ENCODE data around the gene APBA2. TPM values are rescaled to one million over a fixed set of nuclear protein-coding genes. Genes with fewer than 3 reads are reported as not detected.
"Not testable (repeated sequence)": the region's sequence is repeated elsewhere in the genome, so short reads cannot be mapped to it uniquely, and the experiment has no call there.

The APBA2 gene
- total RNA-seq: 1 to 10 TPM; 1.3 to 7.0 (median 2.4) TPM

- H3K27ac ChIP-seq: no peak within 1 kb of the TSS
- no peak for TF ChIP-seq POLR2AphosphoS5 (IDR thresholded peaks at IDR 0.05)
- TF ChIP-seq POLR2A (IDR thresholded peaks at IDR 0.05): no peak
- TF ChIP-seq EP300 (IDR thresholded peaks at IDR 0.05): no peak
- no peak for TF ChIP-seq CTCF (IDR thresholded peaks at IDR 0.05)
- no peak for DNase-seq (ENCODE audit: low spot score in 2 of 2)
- no peaks in the 10 kb centered on the region for H3K36me3 ChIP-seq
- H3K27me3 ChIP-seq: peaks cover 47% of the 10 kb centered on the region
- H3K9me3 ChIP-seq: no peaks in the 10 kb centered on the region
- peaks cover 19% of the 10 kb centered on the region for H3K4me1 ChIP-seq
- WGBS: under 1% methylated on average over 37 of the region's 109 CpGs
- peak within 1 kb of the TSS; percentile 60 for H3K4me3 ChIP-seq
These were observed at the start of gene APBA2 for GRCh38 chr15:28885630-28886430. APBA2 (plus strand) TSS chr15:28885974; CDS start chr15:29053885, 167,911 bp downstream.

- H3K36me3 ChIP-seq; H3K4me1 ChIP-seq; H3K27ac ChIP-seq; DNase-seq (ENCODE audit: low spot score in 2 of 2); H3K9me3 ChIP-seq; H3K27me3 ChIP-seq; H3K4me3 ChIP-seq: not testable (repeated sequence)
- no CpG with 5 or more reads among the region's 9 CpGs for WGBS
These were observed 45.5 kb upstream of the APBA2 start for GRCh38 chr15:28840285-28840684.

- not testable (repeated sequence) for DNase-seq (ENCODE audit: low spot score in 2 of 2); H3K4me3 ChIP-seq; H3K27me3 ChIP-seq; H3K27ac ChIP-seq; H3K9me3 ChIP-seq; H3K4me1 ChIP-seq; H3K36me3 ChIP-seq
- WGBS: 82% methylated on average over 11 of the region's 11 CpGs
These were observed 43.6 kb upstream of the APBA2 start for GRCh38 chr15:28842210-28842609.

GRCh38 chr15:28843520-28843919 is 42.3 kb upstream of the APBA2 start:
- WGBS: 91% methylated on average over 12 of the region's 12 CpGs
- not testable (repeated sequence) for H3K9me3 ChIP-seq; H3K36me3 ChIP-seq; H3K27me3 ChIP-seq; H3K4me3 ChIP-seq; H3K4me1 ChIP-seq; H3K27ac ChIP-seq; DNase-seq (ENCODE audit: low spot score in 2 of 2)

GRCh38 chr15:28844147-28844546 is 41.6 kb upstream of the APBA2 start:
- H3K36me3 ChIP-seq; H3K27me3 ChIP-seq; H3K4me3 ChIP-seq; H3K27ac ChIP-seq; H3K4me1 ChIP-seq; DNase-seq (ENCODE audit: low spot score in 2 of 2); H3K9me3 ChIP-seq: not testable (repeated sequence)
- WGBS: 78% methylated on average over 14 of the region's 14 CpGs

- H3K4me1 ChIP-seq; H3K9me3 ChIP-seq; H3K27me3 ChIP-seq; H3K27ac ChIP-seq; H3K36me3 ChIP-seq; H3K4me3 ChIP-seq; DNase-seq (ENCODE audit: low spot score in 2 of 2): not testable (repeated sequence)
- WGBS: 62% methylated on average over 5 of the region's 5 CpGs
These were observed 38.5 kb upstream of the APBA2 start for GRCh38 chr15:28847247-28847646.

GRCh38 chr15:28847959-28848358 is 37.8 kb upstream of the APBA2 start:
- H3K4me3 ChIP-seq; H3K36me3 ChIP-seq; H3K27ac ChIP-seq; DNase-seq (ENCODE audit: low spot score in 2 of 2); H3K9me3 ChIP-seq; H3K27me3 ChIP-seq; H3K4me1 ChIP-seq: not testable (repeated sequence)
- WGBS: 75% methylated on average over 9 of the region's 9 CpGs

GRCh38 chr15:28848521-28848920 is 37.3 kb upstream of the APBA2 start, which contains the start of gene GOLGA6L7:
GOLGA6L7 (minus strand) TSS chr15:28848644; CDS start chr15:28848549, 95 bp downstream.
- DNase-seq (ENCODE audit: low spot score in 2 of 2); H3K9me3 ChIP-seq; H3K27me3 ChIP-seq; H3K27ac ChIP-seq; H3K4me3 ChIP-seq; H3K4me1 ChIP-seq; H3K36me3 ChIP-seq: not testable (repeated sequence)
- WGBS: 95% methylated on average over 13 of the region's 13 CpGs

- H3K27me3 ChIP-seq; H3K36me3 ChIP-seq; H3K9me3 ChIP-seq; DNase-seq (ENCODE audit: low spot score in 2 of 2); H3K4me3 ChIP-seq; H3K4me1 ChIP-seq; H3K27ac ChIP-seq: not testable (repeated sequence)
- 95% methylated on average over 6 of the region's 17 CpGs for WGBS
These were observed 36.5 kb upstream of the APBA2 start for GRCh38 chr15:28849271-28849670.

- not testable (repeated sequence) for H3K9me3 ChIP-seq; H3K4me3 ChIP-seq; H3K4me1 ChIP-seq; H3K36me3 ChIP-seq; H3K27me3 ChIP-seq; DNase-seq (ENCODE audit: low spot score in 2 of 2); H3K27ac ChIP-seq
- WGBS: 95% methylated on average over 12 of the region's 31 CpGs
These were observed 36.0 kb upstream of the APBA2 start for GRCh38 chr15:28849766-28850165.

- not testable (repeated sequence) for H3K4me3 ChIP-seq; H3K27me3 ChIP-seq; H3K9me3 ChIP-seq; DNase-seq (ENCODE audit: low spot score in 2 of 2); H3K27ac ChIP-seq; H3K4me1 ChIP-seq; H3K36me3 ChIP-seq
- WGBS: 38% methylated on average over 5 of the region's 5 CpGs
These were observed 32.1 kb upstream of the APBA2 start for GRCh38 chr15:28853654-28854053.

GRCh38 chr15:28854578-28854977 is 31.2 kb upstream of the APBA2 start:
- not testable (repeated sequence) for H3K27ac ChIP-seq, H3K9me3 ChIP-seq

More at GRCh38 chr15:28854578-28854977, 31.2 kb upstream of the APBA2 start:
- not testable (repeated sequence) for H3K27me3 ChIP-seq; H3K36me3 ChIP-seq; H3K4me1 ChIP-seq; DNase-seq (ENCODE audit: low spot score in 2 of 2); H3K4me3 ChIP-seq
- WGBS: 75% methylated on average over 2 of the region's 2 CpGs
